Femur (tissue), 1 donor: ENCODE results near the gene PRKCE.
A peak's percentile ranks its signal among the peaks of the same experiment; 100 is the strongest.

ENCODE experiments used
- DNase-seq: peaks from one replicate; pipeline ENCODE4 v3.0.0-alpha.2; 2017

The PRKCE gene

DNA sequence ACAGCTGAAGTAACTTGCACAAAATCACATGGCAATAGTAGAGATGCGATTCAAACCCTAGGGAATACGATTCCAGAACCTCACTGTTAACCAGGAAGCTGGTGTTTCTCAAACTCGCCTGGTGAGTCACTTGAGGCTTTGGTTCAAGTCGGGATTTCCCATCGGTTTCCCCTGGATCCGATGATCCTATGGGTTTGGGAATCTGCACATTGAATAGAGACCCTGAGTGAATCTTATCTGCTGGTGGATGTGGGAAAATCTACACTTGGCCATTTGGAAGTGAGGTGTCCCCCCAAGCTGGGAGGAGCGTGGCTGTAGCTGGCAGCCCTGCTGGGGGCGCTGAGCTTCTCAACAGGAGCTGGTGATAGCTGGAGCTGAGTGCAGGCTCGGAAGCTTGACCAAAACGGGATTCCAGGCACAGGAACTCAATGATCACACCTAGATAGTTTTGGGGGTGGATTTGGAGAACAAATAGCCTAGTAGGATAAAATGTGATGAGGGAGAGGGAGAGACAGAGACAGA is 135.4 kb downstream of the PRKCE start:
- DNase-seq: no peak

DNA sequence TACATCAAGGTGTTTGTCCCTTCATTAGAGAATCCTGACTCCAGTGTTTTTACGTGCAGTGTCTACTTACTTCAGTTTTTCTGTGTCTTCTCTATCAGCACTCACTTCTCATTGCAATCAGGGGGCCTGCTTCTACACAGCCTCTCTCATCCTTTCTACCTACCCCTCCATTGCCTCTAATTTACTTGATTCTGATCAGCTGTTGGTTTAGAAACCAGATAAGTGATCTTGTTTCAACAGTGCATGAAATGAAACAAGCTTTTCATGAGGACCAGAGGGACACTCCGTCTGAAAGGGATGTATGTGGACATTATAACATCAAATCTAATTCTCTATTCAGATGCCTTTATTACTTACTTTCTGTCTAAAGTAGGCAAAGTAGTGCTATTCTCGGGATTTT is 136.9 kb downstream of the PRKCE start:
- no peak for DNase-seq

DNA sequence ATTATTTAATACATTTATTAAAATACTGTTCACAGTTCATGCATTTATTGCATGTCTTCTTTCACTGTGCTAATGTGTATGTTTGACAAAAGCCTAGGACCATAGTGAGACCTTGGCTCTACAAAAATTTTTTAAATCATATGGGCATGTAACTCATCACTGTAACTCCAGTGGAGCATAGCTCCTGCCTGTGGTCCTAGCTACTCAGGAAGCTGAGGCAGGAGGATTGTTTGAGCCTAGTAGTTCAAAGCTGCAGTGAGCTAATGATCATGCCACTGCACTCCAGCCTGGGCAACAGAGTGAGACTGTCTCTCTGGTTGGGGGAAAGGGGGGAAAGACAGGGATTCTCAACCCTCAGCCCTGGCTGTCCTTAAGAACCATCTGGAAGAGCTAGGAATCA is 137.8 kb downstream of the PRKCE start:
- DNase-seq: no peak

- no peak for DNase-seq
Measured at GRCh38 chr2:45789961-45790723, 138.7 kb downstream of the PRKCE start.

- DNase-seq: no peak
Measured at GRCh38 chr2:45793305-45793962, 142.0 kb downstream of the PRKCE start.

DNA sequence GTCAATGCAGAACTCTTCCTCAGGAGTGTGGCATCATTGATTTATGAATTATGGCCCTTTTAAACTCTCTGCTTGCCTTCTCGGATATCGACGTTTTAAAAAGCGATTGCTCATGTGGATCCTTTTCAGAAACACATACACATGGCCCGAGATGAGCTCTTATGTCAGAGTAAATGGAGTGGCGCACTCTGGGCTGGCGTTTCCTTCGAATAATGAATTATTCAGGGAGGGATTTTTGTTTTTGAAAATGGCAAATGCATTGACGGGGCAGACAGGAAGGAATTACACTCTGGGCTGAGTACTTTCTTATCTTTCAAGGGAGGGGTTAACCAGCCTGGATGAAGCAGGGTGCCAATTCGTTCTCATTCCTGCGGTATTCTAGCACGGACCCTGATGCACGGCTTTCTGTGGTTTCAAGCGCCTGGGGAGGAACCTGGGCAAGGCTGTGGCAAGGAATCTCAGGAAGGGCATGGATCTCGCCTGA is 142.7 kb downstream of the PRKCE start:
- no peak for DNase-seq

GRCh38 chr2:45796500-45796899 is 145.0 kb downstream of the PRKCE start:
- DNase-seq: no peak

DNA sequence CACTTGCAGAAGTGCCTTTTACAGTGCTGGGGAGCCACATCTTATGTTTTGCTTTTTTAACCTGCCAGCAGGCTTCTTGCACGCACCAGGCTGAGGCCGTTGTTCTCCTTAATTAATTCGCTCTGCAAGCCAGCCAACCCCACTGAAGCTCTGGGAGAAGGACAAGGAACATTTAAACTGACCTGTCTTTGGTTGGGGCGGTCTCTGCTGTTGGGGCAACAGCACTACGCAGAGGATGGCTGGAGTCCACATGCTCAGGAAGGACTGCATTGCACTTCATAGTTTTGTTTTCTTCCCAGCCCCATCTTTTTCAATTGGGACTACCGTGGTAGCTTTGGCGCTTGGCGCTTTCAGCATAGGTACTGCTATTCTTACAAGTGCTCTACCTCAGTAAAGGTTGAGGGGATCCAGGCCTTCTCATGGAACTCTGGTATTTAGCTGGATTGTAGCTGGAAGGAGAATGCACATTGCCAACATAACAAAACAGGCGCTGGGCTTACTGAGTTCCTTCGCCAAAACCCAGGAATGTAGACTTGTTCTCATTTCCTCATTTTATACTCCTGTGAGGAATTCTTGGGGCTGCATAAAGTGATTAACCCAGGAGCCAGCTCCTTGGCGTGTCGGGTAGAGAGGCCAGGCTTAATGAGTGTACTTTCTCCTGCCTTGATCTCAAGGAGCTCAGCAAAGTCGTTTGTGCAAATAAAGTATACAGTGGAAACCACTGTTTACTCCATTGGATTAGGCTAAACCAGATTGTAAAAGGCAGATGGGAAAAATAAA is 146.2 kb downstream of the PRKCE start:
- no peak for DNase-seq

GRCh38 chr2:45799679-45800381 is 148.4 kb downstream of the PRKCE start:
- no peak for DNase-seq

- DNase-seq: no peak
Measured at GRCh38 chr2:45802499-45803138, 151.1 kb downstream of the PRKCE start.

DNA sequence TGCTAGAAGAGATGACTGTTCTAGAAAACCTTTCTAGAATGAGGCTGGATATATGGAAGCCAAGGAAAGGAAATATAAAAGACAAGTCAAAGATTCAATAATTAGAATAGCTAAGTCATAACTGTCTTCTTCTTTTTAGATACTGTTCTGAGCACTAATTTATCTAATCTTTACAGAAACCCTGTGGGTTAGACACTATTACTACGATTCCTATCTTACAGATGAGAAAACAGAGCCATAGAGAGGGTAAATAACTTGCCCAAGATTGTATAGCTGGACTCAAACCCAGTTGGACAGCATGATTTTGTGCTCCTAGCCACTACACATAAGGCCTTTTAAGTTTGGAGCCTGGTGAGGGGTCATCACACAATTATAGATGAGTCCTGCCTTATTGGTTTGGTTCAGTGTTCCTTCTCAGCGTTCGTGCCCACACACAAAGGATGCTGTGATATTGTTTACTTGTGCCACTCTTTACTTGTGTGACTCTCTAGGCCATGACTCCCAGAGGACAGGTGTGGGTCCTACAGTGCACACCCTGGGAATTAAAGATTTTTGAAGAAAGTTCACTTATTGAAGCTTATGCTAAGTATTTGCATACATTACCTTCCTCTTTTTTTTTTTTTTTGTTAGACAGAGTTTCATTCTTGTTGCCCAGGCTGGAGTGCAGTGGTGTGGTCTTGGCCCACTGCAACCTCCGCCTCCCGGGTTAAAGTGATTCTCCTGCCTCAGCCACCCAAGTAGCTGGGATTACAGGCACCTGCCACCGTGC is 153.7 kb downstream of the PRKCE start:
- no peak for DNase-seq

DNA sequence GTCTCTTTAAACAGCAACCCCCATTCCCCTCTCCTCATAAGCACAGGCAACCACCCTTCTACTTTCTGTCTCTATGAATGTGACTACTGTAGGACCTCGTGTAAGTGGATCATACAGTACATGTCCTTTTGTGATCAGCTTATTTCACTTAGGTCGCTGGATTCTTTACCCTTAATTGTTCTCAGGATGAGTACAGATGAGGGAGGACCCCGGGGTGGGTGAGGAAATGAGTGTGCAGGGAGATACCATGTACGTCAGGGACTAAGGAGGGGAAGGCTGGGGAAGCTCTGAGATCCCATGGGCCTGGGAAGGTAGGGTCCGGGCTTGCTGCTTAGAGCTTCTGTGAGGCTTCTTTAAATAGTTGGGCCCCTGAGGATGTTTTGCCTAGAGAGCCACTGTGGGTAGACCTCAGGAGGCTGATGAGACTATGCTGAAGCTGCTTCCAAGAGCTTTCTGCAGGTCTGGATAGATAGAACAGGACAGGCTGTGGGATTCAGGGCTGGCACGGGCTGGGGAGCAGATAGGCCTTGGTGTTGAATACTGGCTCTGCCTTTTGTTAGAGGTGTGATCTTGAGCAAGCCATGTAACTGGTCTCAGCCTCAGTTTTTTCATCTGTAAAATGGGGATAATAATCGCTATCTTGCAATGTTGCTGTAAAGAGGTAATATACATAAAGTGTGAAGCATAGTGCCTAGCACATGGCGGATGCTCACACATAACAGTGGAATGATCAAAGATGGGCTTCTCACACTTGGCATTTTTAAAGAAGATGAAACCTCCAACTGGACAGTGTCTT is 155.3 kb downstream of the PRKCE start:
- no peak for DNase-seq

- no peak for DNase-seq
Measured at GRCh38 chr2:45808294-45808800, 156.9 kb downstream of the PRKCE start.

GRCh38 chr2:45809205-45809604 is 157.7 kb downstream of the PRKCE start:
- DNase-seq: no peak

DNA sequence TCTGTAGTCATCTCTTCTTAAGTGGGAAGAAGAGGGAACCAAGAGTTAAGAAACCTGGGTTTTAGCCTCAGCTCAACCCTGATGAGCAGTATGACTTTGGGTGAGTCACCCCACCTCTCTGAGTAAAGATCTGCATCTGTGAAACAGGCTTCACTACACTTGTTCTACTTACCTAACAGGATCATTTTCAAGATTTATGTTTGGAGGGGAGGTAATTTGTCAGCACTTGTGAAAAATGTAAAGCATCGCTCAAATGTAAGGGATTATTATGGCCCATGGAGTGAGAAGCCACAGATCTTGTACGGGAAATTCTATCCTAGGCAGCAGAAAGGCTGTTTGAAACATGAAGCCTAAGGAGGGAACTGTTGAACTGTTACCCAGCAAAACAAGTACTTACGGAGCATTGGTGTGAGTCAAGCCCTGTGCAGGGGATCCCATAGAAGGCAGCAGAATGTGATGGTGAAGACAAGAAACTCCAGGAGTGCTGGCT is 160.6 kb downstream of the PRKCE start:
- DNase-seq: no peak

DNA sequence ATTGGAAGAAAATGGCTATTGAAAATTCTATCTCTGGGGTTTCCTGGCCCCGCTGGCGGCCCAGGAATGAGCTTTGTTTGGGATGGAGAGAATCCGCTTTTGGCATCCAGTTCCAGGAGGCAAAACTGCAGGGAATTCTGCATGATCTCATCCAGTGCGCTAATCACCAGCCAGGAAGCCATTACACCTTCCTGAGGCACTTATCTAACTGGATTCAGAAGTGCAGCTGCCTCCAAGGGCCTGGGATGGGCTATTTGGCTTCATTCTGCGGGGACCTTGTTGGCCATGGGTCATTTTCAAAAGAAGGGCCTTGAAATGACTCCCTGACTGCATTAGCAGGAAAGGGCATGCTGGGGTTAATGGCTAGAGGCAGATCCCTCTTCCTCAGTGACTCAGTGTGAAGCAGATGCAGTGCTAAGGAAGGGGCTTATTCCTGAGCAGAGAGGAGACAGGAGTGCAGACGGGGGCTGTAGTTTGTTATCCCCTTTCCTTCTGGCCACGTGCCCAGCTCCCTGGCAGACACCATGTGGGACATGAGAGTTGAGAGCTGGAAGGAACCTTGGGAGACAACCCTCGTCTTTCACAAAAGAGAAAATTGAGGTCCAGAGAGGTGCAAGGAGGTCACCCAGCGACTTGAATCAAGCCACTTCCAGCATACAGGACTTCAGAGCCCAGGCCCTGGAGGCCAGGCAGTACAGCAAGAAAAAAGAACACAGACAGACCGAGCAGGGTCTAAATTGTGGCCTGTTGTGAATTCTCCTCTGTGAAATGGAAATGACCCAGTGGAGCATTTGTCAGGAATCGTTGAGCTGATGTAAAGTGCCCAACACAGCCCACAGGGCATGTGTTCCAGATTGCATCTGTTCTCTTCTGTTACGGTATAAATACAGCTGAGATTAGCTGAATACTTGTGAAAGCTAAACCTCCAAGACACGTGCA is 161.8 kb downstream of the PRKCE start:
- peak; percentile 73 for DNase-seq

DNA sequence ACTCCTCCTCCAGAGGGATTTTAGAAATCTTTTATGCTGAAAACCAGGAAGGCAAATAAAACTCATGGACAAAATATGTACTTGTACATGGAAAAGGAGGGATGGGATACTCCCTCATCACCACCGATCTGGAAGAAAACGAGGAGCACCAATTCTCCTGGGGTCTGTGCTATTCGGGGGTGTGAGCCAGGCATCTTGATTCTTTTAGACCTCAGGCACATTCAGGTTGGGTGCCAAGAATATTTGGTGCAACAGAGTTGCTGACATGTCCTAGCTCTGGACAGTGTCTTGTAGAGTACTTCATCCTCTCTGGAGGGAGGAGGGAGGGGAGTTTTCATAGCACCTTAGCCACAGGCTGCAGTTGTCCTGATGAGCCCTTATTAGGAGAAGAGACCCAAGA is 163.0 kb downstream of the PRKCE start:
- no peak for DNase-seq

DNA sequence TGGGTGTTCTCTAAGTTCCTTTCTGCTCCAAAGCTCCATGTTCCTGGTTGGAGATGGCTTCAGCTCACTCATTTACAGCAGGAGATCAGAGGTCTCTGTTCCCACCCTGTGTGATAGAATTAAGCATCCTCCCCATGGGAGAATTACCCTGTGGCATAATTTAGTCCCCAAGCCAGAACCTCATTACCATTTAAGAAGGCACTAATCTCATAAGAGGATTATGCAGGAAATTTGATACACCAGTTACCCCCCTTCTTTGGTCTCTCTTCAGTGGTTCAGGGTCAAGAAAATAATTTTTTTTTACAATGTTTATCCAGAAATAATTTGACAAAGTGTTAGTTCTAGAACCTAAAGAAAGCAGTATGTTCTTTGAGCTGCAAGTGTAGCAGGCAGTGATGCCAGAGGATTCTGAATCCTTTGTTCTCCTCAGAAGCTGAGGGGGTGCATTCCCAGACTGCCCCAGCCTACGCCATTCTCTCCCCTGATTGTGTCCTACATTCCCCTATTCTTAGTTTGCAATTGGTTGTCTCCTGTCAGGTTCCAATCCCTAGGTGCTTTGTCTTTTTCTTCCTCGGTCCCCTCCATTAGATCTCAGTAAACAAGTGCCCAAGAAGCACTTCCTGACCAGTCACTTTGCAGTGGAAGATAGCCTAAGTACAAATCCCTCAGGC is 163.6 kb downstream of the PRKCE start:
- DNase-seq: no peak
